SK-N-SH treated with all-trans-retinoic acid at 6 μM for 48 hours (cell line): ENCODE results near the gene NEUROG1.

Experiments used
- ATAC-seq: fragments of 200-7000 bp; cut with Tn5 transposase; 3 replicates; pipeline ENCODE4 v1.9.1; 2020; ENCODE audit warnings: mild to moderate bottlenecking, moderate library complexity
- ARNTL ChIP-seq: fragments of 450-650 bp; formaldehyde crosslinking; IDR thresholded peaks from 2 replicates; pipeline ENCODE4 v1.5.0; 2020; ENCODE audit warnings: low read depth, mild to moderate bottlenecking, moderate library complexity, borderline replicate concordance
- BACH2 ChIP-seq: fragments of 250-450 bp; sonication (Bioruptor Pico); IDR thresholded peaks from 2 replicates; pipeline ENCODE4 v1.9.0; 2021; ENCODE audit warnings: mild to moderate bottlenecking, borderline replicate concordance
- CREB5 ChIP-seq: fragments of 250-450 bp; sonication (Bioruptor Pico); IDR thresholded peaks from 2 replicates; pipeline ENCODE4 v1.5.1; 2020; ENCODE audit warnings: low read depth, mild to moderate bottlenecking, moderate library complexity
- CSDC2 ChIP-seq: fragments of 250-450 bp; sonication (Bioruptor Pico); IDR thresholded peaks from 2 replicates; pipeline ENCODE4 v1.5.0; 2020; ENCODE audit warnings: mild to moderate bottlenecking, moderate library complexity
- CSRNP3 ChIP-seq: fragments of 250-450 bp; sonication (Bioruptor Pico); IDR thresholded peaks from 2 replicates; pipeline ENCODE4 v1.5.1; 2021; ENCODE audit warnings: mild to moderate bottlenecking, moderate library complexity
- GLIS3 ChIP-seq: fragments of 250-450 bp; sonication (Bioruptor Pico); IDR thresholded peaks from 2 replicates; pipeline ENCODE4 v1.5.0; 2020; ENCODE audit warnings: mild to moderate bottlenecking, moderate library complexity
- ISL1 ChIP-seq: fragments of 250-450 bp; sonication (Bioruptor Pico); IDR thresholded peaks from 2 replicates; pipeline ENCODE4 v2.1.2; 2022; ENCODE audit warnings: mild to moderate bottlenecking, moderate library complexity
- OSR1 ChIP-seq: fragments of 250-450 bp; sonication (Bioruptor Pico); IDR thresholded peaks from 2 replicates; pipeline ENCODE4 v1.8.0; 2022; ENCODE audit warnings: moderate library complexity, mild to moderate bottlenecking, inconsistent platforms
- PATZ1 ChIP-seq: fragments of 250-450 bp; sonication (Bioruptor Pico); IDR thresholded peaks from 2 replicates; pipeline ENCODE4 v1.8.0; 2020; ENCODE audit warnings: mild to moderate bottlenecking, moderate library complexity, borderline replicate concordance
- POU6F1 ChIP-seq: fragments of 250-450 bp; sonication (Bioruptor Pico); IDR thresholded peaks from 2 replicates; pipeline ENCODE4 v1.8.0; 2021; ENCODE audit warnings: low read depth, mild to moderate bottlenecking, moderate library complexity, borderline replicate concordance
- SNAI2 ChIP-seq: fragments of 250-450 bp; sonication (Bioruptor Pico); IDR thresholded peaks from 2 replicates; pipeline ENCODE4 v1.5.0; 2020; ENCODE audit warnings: mild to moderate bottlenecking, moderate library complexity
- TCF4 ChIP-seq: fragments of 250-450 bp; sonication (Bioruptor Pico); IDR thresholded peaks from 2 replicates; pipeline ENCODE4 v1.8.0; 2021; ENCODE audit warnings: mild to moderate bottlenecking, moderate library complexity, borderline replicate concordance
- TOX ChIP-seq: fragments of 250-450 bp; sonication (Bioruptor Pico); IDR thresholded peaks from 2 replicates; pipeline ENCODE4 v1.8.0; 2021; ENCODE audit warnings: mild to moderate bottlenecking, moderate library complexity, borderline replicate concordance
- TSHZ2 ChIP-seq: fragments of 250-450 bp; sonication (Bioruptor Pico); IDR thresholded peaks from 2 replicates; pipeline ENCODE4 v1.5.0; 2020; ENCODE audit warnings: mild to moderate bottlenecking, moderate library complexity
- ZC3H10 ChIP-seq: fragments of 250-450 bp; sonication (Bioruptor Pico); IDR thresholded peaks from 2 replicates; pipeline ENCODE4 v1.5.1; 2021; ENCODE audit warnings: mild to moderate bottlenecking, moderate library complexity
- ZFP3 ChIP-seq: fragments of 250-450 bp; sonication (Bioruptor Pico); IDR thresholded peaks from 2 replicates; pipeline ENCODE4 v1.5.0; 2020; ENCODE audit warnings: mild to moderate bottlenecking, moderate library complexity
- ZFP30 ChIP-seq: fragments of 450-650 bp; formaldehyde crosslinking; IDR thresholded peaks from 2 replicates; pipeline ENCODE4 v1.5.0; 2022; ENCODE audit warnings: mild to moderate bottlenecking, moderate library complexity
- ZNF565 ChIP-seq: fragments of 450-650 bp; formaldehyde crosslinking; conservative IDR thresholded peaks from 2 replicates; pipeline ENCODE4 v1.5.0; 2020; ENCODE audit warnings: low read depth, mild to moderate bottlenecking, moderate library complexity
- ZNF70 ChIP-seq: fragments of 450-650 bp; formaldehyde crosslinking; IDR thresholded peaks from 2 replicates; pipeline ENCODE4 v1.5.0; 2020; ENCODE audit warnings: mild to moderate bottlenecking, moderate library complexity
- ZNF8 ChIP-seq: fragments of 450-650 bp; formaldehyde crosslinking; IDR thresholded peaks from 2 replicates; pipeline ENCODE4 v1.5.0; 2020; ENCODE audit warnings: mild to moderate bottlenecking, moderate library complexity

NEUROG1 gene

GRCh38 chr5:135545099-135545498, 9.3 kb upstream of the NEUROG1 start:
- no peak for TF ChIP-seq TSHZ2 (CRISPR knock-in tag)
- no peak for TF ChIP-seq TCF4 (CRISPR knock-in tag)
- TF ChIP-seq POU6F1: no peak
- TF ChIP-seq ISL1 (CRISPR knock-in tag): no peak
- TF ChIP-seq CSDC2 (CRISPR knock-in tag): no peak

GRCh38 chr5:135543485-135544304, 7.9 kb upstream of the NEUROG1 start:
- TF ChIP-seq OSR1 (no peak), BACH2 (CRISPR knock-in tag) (no peak), ZFP3 (CRISPR knock-in tag) (no peak), ZNF70 (no peak), ZNF8 (no peak), ZFP30 (CRISPR knock-in tag) (no peak), TOX (CRISPR knock-in tag) (no peak), PATZ1 (CRISPR knock-in tag) (no peak), GLIS3 (CRISPR knock-in tag) (no peak), TCF4 (CRISPR knock-in tag) (no peak), ZC3H10 (CRISPR knock-in tag) (no peak), ARNTL (CRISPR knock-in tag) (no peak), TSHZ2 (CRISPR knock-in tag) (no peak), CSDC2 (CRISPR knock-in tag) (no peak), SNAI2 (CRISPR knock-in tag) (no peak), CREB5 (CRISPR knock-in tag) (no peak)
- TF ChIP-seq, all 23 proteins: peak for 0
- peak; percentile 55 for ATAC-seq

More at GRCh38 chr5:135545099-135545498, 9.3 kb upstream of the NEUROG1 start:
- no peak for ATAC-seq

GRCh38 chr5:135543001-135543484, 7.3 kb upstream of the NEUROG1 start:
- ATAC-seq: no peak
- TF ChIP-seq POU6F1 (no peak), CSRNP3 (no peak), TCF4 (CRISPR knock-in tag) (no peak), ZNF565 (no peak), TOX (CRISPR knock-in tag) (no peak), OSR1 (no peak), GLIS3 (CRISPR knock-in tag) (no peak), BACH2 (CRISPR knock-in tag) (no peak)
